ENCODE measurements around the gene SH3YL1.

The SH3YL1 gene

DNA sequence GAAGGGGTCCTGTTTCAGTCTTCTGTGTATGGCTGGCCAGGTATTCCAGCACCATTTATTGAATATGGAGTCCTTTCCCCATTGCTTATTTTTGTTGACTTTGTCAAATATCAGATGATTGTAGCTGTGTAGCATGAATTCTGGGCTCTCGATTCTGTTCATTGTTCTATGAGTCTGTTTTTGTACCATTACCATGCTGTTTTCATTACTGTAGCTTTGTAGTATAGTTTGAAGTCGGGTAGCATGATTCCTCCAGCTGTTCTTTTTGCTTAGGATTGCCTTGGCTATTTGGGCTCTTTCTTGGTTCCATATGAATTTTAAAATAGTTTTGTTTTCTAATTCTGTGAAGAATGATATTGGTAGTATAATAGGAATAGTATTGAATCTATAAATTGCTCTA, 6.0 kb downstream of the SH3YL1 start:
- TF ChIP-seq, protein P1, sequence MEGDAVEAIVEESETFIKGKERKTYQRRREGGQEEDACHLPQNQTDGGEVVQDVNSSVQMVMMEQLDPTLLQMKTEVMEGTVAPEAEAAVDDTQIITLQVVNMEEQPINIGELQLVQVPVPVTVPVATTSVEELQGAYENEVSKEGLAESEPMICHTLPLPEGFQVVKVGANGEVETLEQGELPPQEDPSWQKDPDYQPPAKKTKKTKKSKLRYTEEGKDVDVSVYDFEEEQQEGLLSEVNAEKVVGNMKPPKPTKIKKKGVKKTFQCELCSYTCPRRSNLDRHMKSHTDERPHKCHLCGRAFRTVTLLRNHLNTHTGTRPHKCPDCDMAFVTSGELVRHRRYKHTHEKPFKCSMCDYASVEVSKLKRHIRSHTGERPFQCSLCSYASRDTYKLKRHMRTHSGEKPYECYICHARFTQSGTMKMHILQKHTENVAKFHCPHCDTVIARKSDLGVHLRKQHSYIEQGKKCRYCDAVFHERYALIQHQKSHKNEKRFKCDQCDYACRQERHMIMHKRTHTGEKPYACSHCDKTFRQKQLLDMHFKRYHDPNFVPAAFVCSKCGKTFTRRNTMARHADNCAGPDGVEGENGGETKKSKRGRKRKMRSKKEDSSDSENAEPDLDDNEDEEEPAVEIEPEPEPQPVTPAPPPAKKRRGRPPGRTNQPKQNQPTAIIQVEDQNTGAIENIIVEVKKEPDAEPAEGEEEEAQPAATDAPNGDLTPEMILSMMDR (IDR thresholded peaks at IDR 0.05; ENCODE audit: low read depth, low read length, missing control alignments), result no peak
- no peak overlapping the region for H3K4me3 ChIP-seq (replicated peaks; ENCODE audit: low read depth, low read length)

DNA sequence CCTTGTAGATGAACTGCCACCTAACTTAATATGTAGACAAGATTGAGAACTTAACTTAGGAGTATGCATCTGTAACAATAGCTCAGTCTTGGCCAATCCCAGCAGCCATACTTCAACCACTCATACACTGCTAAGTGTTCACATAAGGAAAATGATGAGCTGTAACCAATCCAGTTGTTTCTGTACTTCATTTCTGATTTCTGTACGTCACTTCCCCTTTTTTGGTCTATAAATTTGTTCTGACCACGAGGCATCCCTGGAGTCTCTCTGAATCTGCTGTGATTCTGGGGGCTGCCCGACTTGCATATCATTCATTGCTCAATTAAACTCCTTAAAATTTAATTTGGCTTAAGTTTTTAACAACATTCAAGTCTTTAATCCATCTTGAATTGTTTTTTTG, 6.4 kb downstream of the SH3YL1 start:
- H3K4me3 ChIP-seq (replicated peaks; ENCODE audit: low read depth, low read length), result no peak overlapping the region
- TF ChIP-seq, protein P1 (IDR thresholded peaks at IDR 0.05; ENCODE audit: low read depth, low read length, missing control alignments), result no peak
- DNase-seq (ENCODE audit: extremely low read depth, low read depth), result no peak

More for the DNA sequence above, 6.0 kb downstream of the SH3YL1 start:
- no peak for DNase-seq (ENCODE audit: extremely low read depth, low read depth)

DNA sequence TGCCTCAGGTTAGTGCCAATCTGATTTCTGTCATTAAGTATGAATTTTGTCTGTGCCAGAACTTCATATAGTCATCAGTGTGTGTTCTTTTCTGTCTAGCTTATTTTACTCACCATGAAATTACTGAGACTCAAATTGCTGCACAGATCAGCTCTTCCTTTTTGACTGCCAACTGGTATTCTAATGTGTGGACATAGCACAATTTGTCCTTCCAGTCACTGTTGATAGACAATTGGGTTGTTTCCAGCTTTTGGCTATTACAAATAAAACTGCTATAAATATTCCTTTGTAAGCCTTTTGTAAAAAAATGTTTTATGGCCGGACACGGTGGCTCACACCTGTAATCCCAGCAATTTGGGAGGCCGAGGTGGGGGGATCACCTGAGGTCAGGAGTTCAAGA, 7.7 kb downstream of the SH3YL1 start:
- TF ChIP-seq, protein P1 (IDR thresholded peaks at IDR 0.05; ENCODE audit: low read depth, low read length, missing control alignments), result no peak
- no peak overlapping the region for H3K4me3 ChIP-seq (replicated peaks; ENCODE audit: low read depth, low read length)
- DNase-seq (ENCODE audit: extremely low read depth, low read depth), result no peak

DNA sequence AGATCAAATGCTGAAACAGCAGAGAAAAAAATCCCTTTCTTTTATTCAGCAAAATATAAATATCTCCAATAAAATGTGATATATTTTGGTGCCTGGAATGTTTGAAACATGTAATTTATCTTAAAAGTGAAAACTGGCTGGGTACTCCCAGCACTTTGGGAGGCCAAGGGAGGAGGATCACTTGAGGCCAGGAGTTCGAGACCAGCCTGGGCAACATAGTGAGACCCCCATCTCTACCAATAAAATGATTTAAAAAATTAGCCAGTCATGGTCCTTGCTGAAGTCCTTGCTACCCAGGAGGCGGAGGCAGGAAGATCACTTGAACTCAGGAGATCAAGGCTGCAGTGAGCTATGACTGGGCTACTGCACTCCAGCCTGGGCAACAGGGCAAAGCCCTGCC, 8.6 kb downstream of the SH3YL1 start:
- DNase-seq (ENCODE audit: extremely low read depth, low read depth), result no peak
- no peak overlapping the region for H3K4me3 ChIP-seq (replicated peaks; ENCODE audit: low read depth, low read length)
- TF ChIP-seq, protein P1 (IDR thresholded peaks at IDR 0.05; ENCODE audit: low read depth, low read length, missing control alignments), result no peak

DNA sequence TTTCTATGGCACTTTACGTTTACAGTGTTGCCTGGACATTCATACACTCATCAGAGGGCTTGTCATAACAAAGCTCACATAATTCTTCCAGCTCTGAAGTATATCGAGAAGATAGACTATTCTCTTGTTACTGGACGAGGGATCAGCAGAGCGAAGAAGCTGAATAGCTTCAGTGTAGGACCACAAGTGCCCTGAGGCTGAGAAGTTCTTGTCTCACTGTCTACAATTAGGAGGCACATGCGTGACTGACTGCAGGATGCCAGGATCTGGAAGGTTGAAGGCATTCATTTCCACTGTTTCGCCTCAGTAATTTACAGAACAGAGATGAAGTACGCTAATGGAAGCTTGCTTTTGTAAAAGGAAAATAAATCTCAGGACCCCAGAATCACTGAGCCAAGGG, 9.6 kb downstream of the SH3YL1 start:
- H3K4me3 ChIP-seq (replicated peaks; ENCODE audit: low read depth, low read length), result no peak overlapping the region
- DNase-seq (ENCODE audit: extremely low read depth, low read depth), result no peak
- TF ChIP-seq, protein P1 (IDR thresholded peaks at IDR 0.05; ENCODE audit: low read depth, low read length, missing control alignments), result no peak

DNA sequence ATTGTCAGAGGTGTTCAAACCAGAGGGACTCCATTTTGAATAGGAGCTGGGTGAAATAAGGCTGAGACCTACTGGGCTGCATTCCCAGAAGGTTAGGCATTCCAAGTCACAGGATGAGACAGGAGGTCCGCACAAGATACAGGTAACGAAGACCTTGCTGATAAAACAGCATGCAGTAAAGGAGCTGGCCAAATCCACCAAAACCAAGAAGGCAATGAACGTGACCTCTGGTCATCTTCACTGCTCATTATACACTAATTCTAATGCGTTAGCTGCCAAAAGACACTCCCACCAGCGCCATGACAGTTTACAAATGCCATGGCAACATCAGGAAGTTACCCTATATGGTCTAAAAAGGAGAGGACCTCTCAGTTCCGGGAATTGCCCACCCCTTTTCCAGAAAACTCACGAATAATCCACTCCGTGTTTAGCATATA, 10.6 kb downstream of the SH3YL1 start:
- no peak overlapping the region for H3K4me3 ChIP-seq (replicated peaks; ENCODE audit: low read depth, low read length)
- no peak for DNase-seq (ENCODE audit: extremely low read depth, low read depth)
- TF ChIP-seq, protein P1 (IDR thresholded peaks at IDR 0.05; ENCODE audit: low read depth, low read length, missing control alignments), result no peak

DNA sequence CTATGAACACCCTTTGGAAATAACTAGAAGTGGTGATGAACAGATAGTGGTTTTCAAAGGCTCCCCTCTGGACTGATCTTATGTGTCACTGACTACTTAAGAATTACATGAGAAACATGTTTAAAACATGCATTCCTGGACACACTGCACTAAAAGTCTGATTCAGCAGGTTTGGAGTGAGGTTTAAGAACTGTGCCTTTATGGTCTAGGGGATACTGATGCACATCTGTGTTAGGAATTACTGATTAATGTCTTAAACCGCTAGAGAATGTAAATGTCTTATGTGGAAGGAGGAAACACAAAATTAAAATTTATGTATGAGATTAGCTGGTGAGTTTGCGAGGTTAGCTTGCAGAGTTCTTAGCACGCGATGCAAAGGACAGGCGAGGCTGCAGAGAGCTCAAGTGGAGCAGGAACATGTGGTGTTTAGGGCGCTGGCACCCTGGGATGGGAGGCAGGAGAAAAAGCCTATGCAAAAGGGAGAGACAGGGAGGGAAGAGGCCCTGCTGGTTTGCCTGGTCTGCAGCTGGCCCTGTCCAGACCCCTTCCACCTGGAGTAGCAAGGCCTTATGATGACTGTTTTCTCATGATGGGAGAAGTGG, 11.7 kb downstream of the SH3YL1 start:
- H3K4me3 ChIP-seq (replicated peaks; ENCODE audit: low read depth, low read length), result no peak overlapping the region
- DNase-seq (ENCODE audit: extremely low read depth, low read depth), result no peak
- TF ChIP-seq, protein P1 (IDR thresholded peaks at IDR 0.05; ENCODE audit: low read depth, low read length, missing control alignments), result no peak
